GM21737 (cell line): ENCODE measurements around the gene LAMP5.

Experiments
- ATAC-seq: cut with Tn5 transposase; IDR thresholded peaks from one replicate; pipeline ENCODE4 v1.9.1; 2021; ENCODE audit warnings: mild to moderate bottlenecking, moderate library complexity; ENCODE audit not compliant: unreplicated experiment

LAMP5 gene

GRCh38 chr20:9531581-9531980 is 17.2 kb downstream of the LAMP5 start:
- ATAC-seq = no peak

- ATAC-seq = no peak
Observed at GRCh38 chr20:9532069-9532838, 17.9 kb downstream of the LAMP5 start.

- ATAC-seq = no peak
Observed at GRCh38 chr20:9534025-9534424, 19.6 kb downstream of the LAMP5 start.

GRCh38 chr20:9535449-9535848 is 21.1 kb downstream of the LAMP5 start:
- no peak for ATAC-seq

GRCh38 chr20:9543214-9543613 is 28.8 kb downstream of the LAMP5 start:
- no peak for ATAC-seq

- no peak for ATAC-seq
Observed at GRCh38 chr20:9550283-9550682, 35.9 kb downstream of the LAMP5 start.

- no peak for ATAC-seq
Observed at GRCh38 chr20:9550871-9551270, 36.5 kb downstream of the LAMP5 start.

GRCh38 chr20:9551808-9552550 is 37.6 kb downstream of the LAMP5 start:
- no peak for ATAC-seq

GRCh38 chr20:9555781-9556180 is 41.4 kb downstream of the LAMP5 start:
- no peak for ATAC-seq

GRCh38 chr20:9557411-9557810 is 43.0 kb downstream of the LAMP5 start:
- ATAC-seq = no peak

- no peak for ATAC-seq
Observed at GRCh38 chr20:9565910-9566550, 51.6 kb downstream of the LAMP5 start.

- ATAC-seq = no peak
Observed at GRCh38 chr20:9566977-9567376, 52.6 kb downstream of the LAMP5 start.

- ATAC-seq = no peak
Observed at GRCh38 chr20:9570612-9571011, 56.2 kb downstream of the LAMP5 start.

GRCh38 chr20:9571783-9572182 is 57.4 kb downstream of the LAMP5 start:
- ATAC-seq = no peak

- ATAC-seq = no peak
Observed at GRCh38 chr20:9572670-9573069, 58.3 kb downstream of the LAMP5 start.

GRCh38 chr20:9573335-9574151 is 59.2 kb downstream of the LAMP5 start:
- no peak for ATAC-seq

GRCh38 chr20:9574181-9574580 is 59.8 kb downstream of the LAMP5 start:
- no peak for ATAC-seq

- no peak for ATAC-seq
Observed at GRCh38 chr20:9574776-9575175, 60.4 kb downstream of the LAMP5 start.

GRCh38 chr20:9575836-9576235 is 61.4 kb downstream of the LAMP5 start:
- ATAC-seq = no peak

- no peak for ATAC-seq
Observed at GRCh38 chr20:9576695-9577094, 62.3 kb downstream of the LAMP5 start.

GRCh38 chr20:9577397-9577796 is 63.0 kb downstream of the LAMP5 start:
- no peak for ATAC-seq
